Airway epithelial cell (primary cell): ENCODE data around the gene BANK1. TPM values are rescaled to one million over a fixed set of nuclear protein-coding genes. Genes with fewer than 3 reads are reported as not detected.

ENCODE experiments used
- total RNA-seq: library from RNA; depleted of rRNA; stranded (reverse); fragments of >200 nt; gene quantifications from 2 replicates; pipeline ENCODE4 v1.2.3, GENCODE V29; 2015

BANK1 gene, protein sequence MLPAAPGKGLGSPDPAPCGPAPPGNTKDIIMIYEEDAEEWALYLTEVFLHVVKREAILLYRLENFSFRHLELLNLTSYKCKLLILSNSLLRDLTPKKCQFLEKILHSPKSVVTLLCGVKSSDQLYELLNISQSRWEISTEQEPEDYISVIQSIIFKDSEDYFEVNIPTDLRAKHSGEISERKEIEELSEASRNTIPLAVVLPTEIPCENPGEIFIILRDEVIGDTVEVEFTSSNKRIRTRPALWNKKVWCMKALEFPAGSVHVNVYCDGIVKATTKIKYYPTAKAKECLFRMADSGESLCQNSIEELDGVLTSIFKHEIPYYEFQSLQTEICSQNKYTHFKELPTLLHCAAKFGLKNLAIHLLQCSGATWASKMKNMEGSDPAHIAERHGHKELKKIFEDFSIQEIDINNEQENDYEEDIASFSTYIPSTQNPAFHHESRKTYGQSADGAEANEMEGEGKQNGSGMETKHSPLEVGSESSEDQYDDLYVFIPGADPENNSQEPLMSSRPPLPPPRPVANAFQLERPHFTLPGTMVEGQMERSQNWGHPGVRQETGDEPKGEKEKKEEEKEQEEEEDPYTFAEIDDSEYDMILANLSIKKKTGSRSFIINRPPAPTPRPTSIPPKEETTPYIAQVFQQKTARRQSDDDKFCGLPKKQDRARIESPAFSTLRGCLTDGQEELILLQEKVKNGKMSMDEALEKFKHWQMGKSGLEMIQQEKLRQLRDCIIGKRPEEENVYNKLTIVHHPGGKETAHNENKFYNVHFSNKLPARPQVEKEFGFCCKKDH
- total RNA-seq = 0.71 and 1.5 TPM in 2 replicates

DNA sequence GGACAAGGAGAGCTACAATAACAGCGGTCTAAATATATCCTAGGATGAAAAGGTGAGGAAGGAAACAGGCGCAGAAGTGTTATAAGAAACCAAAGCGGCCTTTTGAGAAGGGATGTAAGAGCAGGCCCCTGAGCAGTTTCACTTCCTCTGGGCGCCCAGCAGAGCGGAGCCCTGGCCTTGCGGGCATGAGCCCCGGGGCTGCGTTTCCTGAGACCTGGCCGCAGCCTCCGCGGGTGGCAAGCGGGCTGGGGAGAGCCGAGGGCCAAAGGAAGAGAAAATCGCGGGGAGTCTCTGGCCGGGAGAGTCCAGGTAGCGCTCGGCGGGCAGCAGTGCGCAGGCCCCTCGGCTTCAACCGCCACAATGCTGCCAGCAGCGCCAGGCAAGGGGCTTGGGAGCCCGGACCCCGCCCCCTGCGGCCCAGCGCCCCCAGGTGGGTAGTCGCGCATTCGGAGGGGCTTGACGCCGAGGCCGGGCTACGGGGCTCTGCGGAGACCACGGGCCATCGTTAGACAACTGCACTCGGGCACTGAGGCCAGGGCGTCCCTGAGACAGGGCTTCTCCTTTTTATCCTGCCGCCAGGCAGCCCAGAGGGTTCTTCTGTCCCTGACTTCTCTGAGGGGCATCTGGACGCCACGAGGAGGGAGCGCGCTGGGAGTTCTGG is at the start of gene BANK1:
Gene BANK1 (plus strand): TSS at position 210 of the 661 bp plus-strand sequence. CDS start 151 bp downstream, at position 361.

